GM12878 (cell line): ENCODE data around the gene CASR. TPM values are rescaled to one million over a fixed set of nuclear protein-coding genes. Genes with fewer than 3 reads are reported as not detected.
A peak's percentile ranks its signal among the peaks of the same experiment; 100 is the strongest.

ENCODE experiments used
- BCLAF1 ChIP-seq: fragments of 450-650 bp; IDR thresholded peaks from 2 replicates; pipeline ENCODE4 v1.6.1; 2017; ENCODE audit warnings: antibody characterized with exemption, mild to moderate bottlenecking, moderate library complexity
- CREB1 ChIP-seq: IDR thresholded peaks from 2 replicates; pipeline ENCODE4 v1.6.1; 2012; ENCODE audit warnings: low read depth, mild to moderate bottlenecking, inconsistent platforms
- EED ChIP-seq: sonication (generic); IDR thresholded peaks from 2 replicates; pipeline ENCODE4 v1.6.1; 2016; ENCODE audit warnings: antibody characterized with exemption, low read depth
- EP300 ChIP-seq, 2 experiments: fragments of 150-350 bp in 1 of 2; IDR thresholded peaks; 2 replicates each; pipeline ENCODE4 v1.6.1; 2011 to 2012; ENCODE audit warnings: low read depth in 2 of 2, low read length in 2 of 2, borderline replicate concordance in 1 of 2, improper control_type of control experiment in 1 of 2, inconsistent platforms in 1 of 2; ENCODE audit not compliant: control insufficient read depth in 1 of 2
- FOXM1 ChIP-seq: IDR thresholded peaks from 2 replicates; pipeline ENCODE4 v1.6.1; 2012; ENCODE audit warnings: low read depth, mild to moderate bottlenecking, inconsistent platforms, low read length, moderate library complexity
- GABPA ChIP-seq: IDR thresholded peaks from 2 replicates; pipeline ENCODE4 v1.6.1; 2014; ENCODE audit warnings: antibody characterized with exemption, low read depth, mild to moderate bottlenecking, inconsistent platforms
- POLR2AphosphoS5 ChIP-seq: IDR thresholded peaks from 2 replicates; pipeline ENCODE4 v1.6.1; 2011; ENCODE audit warnings: mild to moderate bottlenecking, low read length, inconsistent platforms
- REST ChIP-seq: IDR thresholded peaks from 2 replicates; pipeline ENCODE4 v1.6.1; 2012; ENCODE audit warnings: mild to moderate bottlenecking, low read depth, low read length
- SKIL ChIP-seq: fragments of 450-650 bp; IDR thresholded peaks from 2 replicates; pipeline ENCODE4 v1.6.1; 2017; ENCODE audit warnings: mild to moderate bottlenecking, low read depth, inconsistent platforms; ENCODE audit not compliant: poor library complexity, severe bottlenecking
- polyA plus RNA-seq, 11 experiments: library from polyadenylated mRNA; depleted of rRNA in 4 of 11; unstranded in 6 of 11; stranded (reverse) in 5 of 11; fragments of >200 nt; fragmentation: Nextera tagmentation in 4 of 11; fragmentation: Illumina TruSeq in 1 of 11; extraction: Ambion mirVana in 4 of 11; extraction: Trizol in 1 of 11; gene quantifications; 1 replicate in 1 of 11; 2 replicates in 10 of 11; pipeline versions ENCODE4 v1.2.1 to v1.2.3, GENCODE V29; 2011 to 2016; ENCODE audit warnings: inconsistent platforms in 2 of 11, missing spikeins in 2 of 11, low read depth in 1 of 11
- total RNA-seq, 4 experiments: library from RNA; depleted of rRNA in 3 of 4; stranded (reverse); fragments of >200 nt in 3 of 4; fragmentation: Illumina TruSeq in 1 of 4; extraction: Trizol in 1 of 4; gene quantifications; 2 replicates each; pipeline versions ENCODE4 v1.2.1 to v1.2.3, GENCODE V29; 2013 to 2021
- TF ChIP-seq, protein P1 (sequence below): IDR thresholded peaks from 2 replicates; pipeline ENCODE4 v1.6.1; 2012; ENCODE audit warnings: low read length, inconsistent platforms
- TF ChIP-seq, protein P2 (sequence below): fragments of 450-650 bp; IDR thresholded peaks from 2 replicates; pipeline ENCODE4 v1.6.1; 2018; ENCODE audit warnings: borderline replicate concordance, mild to moderate bottlenecking; ENCODE audit not compliant: partially characterized antibody

The CASR gene
- total and polyA plus RNA-seq, 10 of the 15 experiments (the other 5 are each of a cell fraction or from before 2014, with no cell fraction given) = 0.04 to 0.37 (median 0.11) TPM

- TF ChIP-seq, protein P1, sequence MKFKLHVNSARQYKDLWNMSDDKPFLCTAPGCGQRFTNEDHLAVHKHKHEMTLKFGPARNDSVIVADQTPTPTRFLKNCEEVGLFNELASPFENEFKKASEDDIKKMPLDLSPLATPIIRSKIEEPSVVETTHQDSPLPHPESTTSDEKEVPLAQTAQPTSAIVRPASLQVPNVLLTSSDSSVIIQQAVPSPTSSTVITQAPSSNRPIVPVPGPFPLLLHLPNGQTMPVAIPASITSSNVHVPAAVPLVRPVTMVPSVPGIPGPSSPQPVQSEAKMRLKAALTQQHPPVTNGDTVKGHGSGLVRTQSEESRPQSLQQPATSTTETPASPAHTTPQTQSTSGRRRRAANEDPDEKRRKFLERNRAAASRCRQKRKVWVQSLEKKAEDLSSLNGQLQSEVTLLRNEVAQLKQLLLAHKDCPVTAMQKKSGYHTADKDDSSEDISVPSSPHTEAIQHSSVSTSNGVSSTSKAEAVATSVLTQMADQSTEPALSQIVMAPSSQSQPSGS = peak; percentile 58; the same call in 1 of the 2 replicates
- TF ChIP-seq GABPA (peak; percentile 42; the same call in 1 of the 2 replicates), FOXM1 (peak; percentile 83; the same call in 1 of the 2 replicates), REST (no peak), SKIL (peak; percentile 95), BCLAF1 (no peak), EED (peak; percentile 65), EP300 (IDR thresholded peaks at IDR 0.05; ENCODE audit: borderline replicate concordance in 1 of 2, control insufficient read depth in 1 of 2, low read depth in 2 of 2, low read length in 2 of 2) (peak in 1 of 2 experiments; percentile 21; a peak in 1 of 4 replicates), POLR2AphosphoS5 (no peak), CREB1 (peak; percentile 26; the same call in 1 of the 2 replicates)
- TF ChIP-seq, protein P2, sequence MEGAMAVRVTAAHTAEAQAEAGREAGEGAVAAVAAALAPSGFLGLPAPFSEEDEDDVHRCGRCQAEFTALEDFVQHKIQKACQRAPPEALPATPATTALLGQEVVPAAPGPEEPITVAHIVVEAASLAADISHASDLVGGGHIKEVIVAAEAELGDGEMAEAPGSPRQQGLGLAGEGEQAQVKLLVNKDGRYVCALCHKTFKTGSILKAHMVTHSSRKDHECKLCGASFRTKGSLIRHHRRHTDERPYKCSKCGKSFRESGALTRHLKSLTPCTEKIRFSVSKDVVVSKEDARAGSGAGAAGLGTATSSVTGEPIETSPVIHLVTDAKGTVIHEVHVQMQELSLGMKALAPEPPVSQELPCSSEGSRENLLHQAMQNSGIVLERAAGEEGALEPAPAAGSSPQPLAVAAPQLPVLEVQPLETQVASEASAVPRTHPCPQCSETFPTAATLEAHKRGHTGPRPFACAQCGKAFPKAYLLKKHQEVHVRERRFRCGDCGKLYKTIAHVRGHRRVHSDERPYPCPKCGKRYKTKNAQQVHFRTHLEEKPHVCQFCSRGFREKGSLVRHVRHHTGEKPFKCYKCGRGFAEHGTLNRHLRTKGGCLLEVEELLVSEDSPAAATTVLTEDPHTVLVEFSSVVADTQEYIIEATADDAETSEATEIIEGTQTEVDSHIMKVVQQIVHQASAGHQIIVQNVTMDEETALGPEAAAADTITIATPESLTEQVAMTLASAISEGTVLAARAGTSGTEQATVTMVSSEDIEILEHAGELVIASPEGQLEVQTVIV = no peak
Measured at GRCh38 chr3:122146466-122146865, 37.0 kb upstream of the CASR start (continued).
